CD4-positive, alpha-beta T cell treated with Interleukin-2 at 100 ng/mL for 4 hours (primary cell): ENCODE measurements around the gene CPXCR1.
"Not testable (repeated sequence)": the region's sequence is repeated elsewhere in the genome, so short reads cannot be mapped to it uniquely, and the experiment has no call there.

Source experiments
- DNase-seq: peaks from one replicate; pipeline ENCODE4 v3.0.0-alpha.2; 2020; ENCODE audit warnings: low spot score

CPXCR1 gene

GRCh38 chrX:88746925-88747324 lies at the start of gene CPXCR1:
Gene CPXCR1, plus strand, starts transcription at chrX:88747225. Its CDS starts 6,190 bp downstream, at chrX:88753415.
- no peak for DNase-seq

GRCh38 chrX:88735835-88736234 lies 11.2 kb upstream of the CPXCR1 start:
- DNase-seq = no peak

- not testable (repeated sequence) for DNase-seq
Measured at GRCh38 chrX:88746215-88746614, 810 bp upstream of the CPXCR1 start.

GRCh38 chrX:88752339-88752738 lies 5.3 kb downstream of the CPXCR1 start:
- not testable (repeated sequence) for DNase-seq

- no peak for DNase-seq
Measured at GRCh38 chrX:88789825-88790224, 42.8 kb downstream of the CPXCR1 start.
